Measurements from ENCODE around the gene DONSON.

DNA sequence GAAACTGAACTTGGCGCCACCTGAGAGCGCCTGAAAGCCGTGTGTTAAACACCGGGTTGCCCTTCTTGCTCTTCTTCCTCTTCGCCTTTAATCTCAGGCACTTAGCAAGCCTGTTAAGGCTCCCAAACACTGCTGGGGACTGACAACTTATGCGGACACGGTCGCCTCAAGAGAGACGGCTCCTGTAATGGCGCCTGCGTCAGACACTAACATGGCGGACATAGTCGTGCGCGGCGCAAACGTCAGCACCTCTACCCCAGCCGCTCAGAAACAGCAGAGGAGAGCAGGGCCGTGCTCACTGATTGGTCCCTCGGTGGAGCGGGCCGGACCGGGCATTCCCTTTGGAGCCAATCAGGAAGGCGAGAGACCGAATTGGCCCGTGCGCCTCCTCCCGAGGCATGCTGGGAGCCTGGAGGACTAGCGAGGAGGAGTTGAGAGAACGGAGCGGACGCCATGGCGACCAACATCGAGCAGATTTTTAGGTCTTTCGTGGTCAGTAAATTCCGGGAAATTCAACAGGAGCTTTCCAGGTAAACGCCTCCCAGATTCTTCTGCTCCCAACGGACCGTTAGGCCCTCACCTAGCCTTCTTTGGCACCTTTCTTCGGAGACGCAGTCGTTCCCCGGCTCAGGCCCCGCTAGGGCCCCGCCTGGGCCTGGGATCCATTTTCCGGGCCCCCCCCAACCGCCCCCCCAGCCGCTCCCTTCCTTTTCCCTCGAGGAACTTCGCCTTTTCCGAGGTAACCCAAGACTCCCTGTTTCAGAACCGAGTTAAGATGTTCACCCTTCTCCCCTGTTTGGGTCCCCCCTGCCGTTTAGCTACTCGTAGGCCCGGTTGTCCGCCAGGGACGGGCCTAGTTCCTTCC lies 45.6 kb downstream of the DONSON start, which contains the start of gene SON:
- TF ChIP-seq, protein P1, sequence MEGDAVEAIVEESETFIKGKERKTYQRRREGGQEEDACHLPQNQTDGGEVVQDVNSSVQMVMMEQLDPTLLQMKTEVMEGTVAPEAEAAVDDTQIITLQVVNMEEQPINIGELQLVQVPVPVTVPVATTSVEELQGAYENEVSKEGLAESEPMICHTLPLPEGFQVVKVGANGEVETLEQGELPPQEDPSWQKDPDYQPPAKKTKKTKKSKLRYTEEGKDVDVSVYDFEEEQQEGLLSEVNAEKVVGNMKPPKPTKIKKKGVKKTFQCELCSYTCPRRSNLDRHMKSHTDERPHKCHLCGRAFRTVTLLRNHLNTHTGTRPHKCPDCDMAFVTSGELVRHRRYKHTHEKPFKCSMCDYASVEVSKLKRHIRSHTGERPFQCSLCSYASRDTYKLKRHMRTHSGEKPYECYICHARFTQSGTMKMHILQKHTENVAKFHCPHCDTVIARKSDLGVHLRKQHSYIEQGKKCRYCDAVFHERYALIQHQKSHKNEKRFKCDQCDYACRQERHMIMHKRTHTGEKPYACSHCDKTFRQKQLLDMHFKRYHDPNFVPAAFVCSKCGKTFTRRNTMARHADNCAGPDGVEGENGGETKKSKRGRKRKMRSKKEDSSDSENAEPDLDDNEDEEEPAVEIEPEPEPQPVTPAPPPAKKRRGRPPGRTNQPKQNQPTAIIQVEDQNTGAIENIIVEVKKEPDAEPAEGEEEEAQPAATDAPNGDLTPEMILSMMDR (tag by site-specific recombination; IDR thresholded peaks at IDR 0.05): 0 out of 2 replicates have a peak, but pooled peaks have one; percentile 48
- TF ChIP-seq, protein P2, sequence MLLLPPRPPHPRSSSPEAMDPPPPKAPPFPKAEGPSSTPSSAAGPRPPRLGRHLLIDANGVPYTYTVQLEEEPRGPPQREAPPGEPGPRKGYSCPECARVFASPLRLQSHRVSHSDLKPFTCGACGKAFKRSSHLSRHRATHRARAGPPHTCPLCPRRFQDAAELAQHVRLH (tag by site-specific recombination; IDR thresholded peaks at IDR 0.05): peak; percentile 59; the same call in 1 of the 2 replicates
- TF ChIP-seq ZNF341 (tag by site-specific recombination; IDR thresholded peaks at IDR 0.05; ENCODE audit: low read depth): peak; percentile 5; the same call in 1 of the 2 replicates
- TF ChIP-seq ZBTB7A (tag by site-specific recombination; IDR thresholded peaks at IDR 0.05; ENCODE audit: low read depth): peak; percentile 77
- TF ChIP-seq ZNF654 (tag by site-specific recombination; IDR thresholded peaks at IDR 0.05; ENCODE audit: low read depth): no peak
- no peak for TF ChIP-seq ZNF768 (tag by site-specific recombination; IDR thresholded peaks at IDR 0.05)
- TF ChIP-seq, protein P3, sequence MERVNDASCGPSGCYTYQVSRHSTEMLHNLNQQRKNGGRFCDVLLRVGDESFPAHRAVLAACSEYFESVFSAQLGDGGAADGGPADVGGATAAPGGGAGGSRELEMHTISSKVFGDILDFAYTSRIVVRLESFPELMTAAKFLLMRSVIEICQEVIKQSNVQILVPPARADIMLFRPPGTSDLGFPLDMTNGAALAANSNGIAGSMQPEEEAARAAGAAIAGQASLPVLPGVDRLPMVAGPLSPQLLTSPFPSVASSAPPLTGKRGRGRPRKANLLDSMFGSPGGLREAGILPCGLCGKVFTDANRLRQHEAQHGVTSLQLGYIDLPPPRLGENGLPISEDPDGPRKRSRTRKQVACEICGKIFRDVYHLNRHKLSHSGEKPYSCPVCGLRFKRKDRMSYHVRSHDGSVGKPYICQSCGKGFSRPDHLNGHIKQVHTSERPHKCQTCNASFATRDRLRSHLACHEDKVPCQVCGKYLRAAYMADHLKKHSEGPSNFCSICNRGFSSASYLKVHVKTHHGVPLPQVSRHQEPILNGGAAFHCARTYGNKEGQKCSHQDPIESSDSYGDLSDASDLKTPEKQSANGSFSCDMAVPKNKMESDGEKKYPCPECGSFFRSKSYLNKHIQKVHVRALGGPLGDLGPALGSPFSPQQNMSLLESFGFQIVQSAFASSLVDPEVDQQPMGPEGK (tag by site-specific recombination; IDR thresholded peaks at IDR 0.05): peak; percentile 100
- no peak for TF ChIP-seq SALL2 (tag by site-specific recombination; IDR thresholded peaks at IDR 0.05; ENCODE audit: borderline replicate concordance)
- peak; percentile 91 for TF ChIP-seq KLF16 (tag by site-specific recombination; IDR thresholded peaks at IDR 0.05)
- TF ChIP-seq, protein P4, sequence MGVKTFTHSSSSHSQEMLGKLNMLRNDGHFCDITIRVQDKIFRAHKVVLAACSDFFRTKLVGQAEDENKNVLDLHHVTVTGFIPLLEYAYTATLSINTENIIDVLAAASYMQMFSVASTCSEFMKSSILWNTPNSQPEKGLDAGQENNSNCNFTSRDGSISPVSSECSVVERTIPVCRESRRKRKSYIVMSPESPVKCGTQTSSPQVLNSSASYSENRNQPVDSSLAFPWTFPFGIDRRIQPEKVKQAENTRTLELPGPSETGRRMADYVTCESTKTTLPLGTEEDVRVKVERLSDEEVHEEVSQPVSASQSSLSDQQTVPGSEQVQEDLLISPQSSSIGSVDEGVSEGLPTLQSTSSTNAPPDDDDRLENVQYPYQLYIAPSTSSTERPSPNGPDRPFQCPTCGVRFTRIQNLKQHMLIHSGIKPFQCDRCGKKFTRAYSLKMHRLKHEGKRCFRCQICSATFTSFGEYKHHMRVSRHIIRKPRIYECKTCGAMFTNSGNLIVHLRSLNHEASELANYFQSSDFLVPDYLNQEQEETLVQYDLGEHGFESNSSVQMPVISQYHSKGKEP (tag by site-specific recombination; IDR thresholded peaks at IDR 0.05): no peak
- peak; percentile 35; the same call in 1 of the 2 replicates for TF ChIP-seq OSR2 (tag by site-specific recombination; IDR thresholded peaks at IDR 0.05)
- TF ChIP-seq, protein P5, sequence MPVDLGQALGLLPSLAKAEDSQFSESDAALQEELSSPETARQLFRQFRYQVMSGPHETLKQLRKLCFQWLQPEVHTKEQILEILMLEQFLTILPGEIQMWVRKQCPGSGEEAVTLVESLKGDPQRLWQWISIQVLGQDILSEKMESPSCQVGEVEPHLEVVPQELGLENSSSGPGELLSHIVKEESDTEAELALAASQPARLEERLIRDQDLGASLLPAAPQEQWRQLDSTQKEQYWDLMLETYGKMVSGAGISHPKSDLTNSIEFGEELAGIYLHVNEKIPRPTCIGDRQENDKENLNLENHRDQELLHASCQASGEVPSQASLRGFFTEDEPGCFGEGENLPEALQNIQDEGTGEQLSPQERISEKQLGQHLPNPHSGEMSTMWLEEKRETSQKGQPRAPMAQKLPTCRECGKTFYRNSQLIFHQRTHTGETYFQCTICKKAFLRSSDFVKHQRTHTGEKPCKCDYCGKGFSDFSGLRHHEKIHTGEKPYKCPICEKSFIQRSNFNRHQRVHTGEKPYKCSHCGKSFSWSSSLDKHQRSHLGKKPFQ (tag by site-specific recombination; IDR thresholded peaks at IDR 0.05): 0 out of 2 replicates have a peak, but pooled peaks have one; percentile 16
- no peak for TF ChIP-seq HOXC10 (CRISPR knock-in tag; IDR thresholded peaks at IDR 0.05)
- 0 out of 2 replicates have a peak, but pooled peaks have one; percentile 17 for TF ChIP-seq KLF1 (tag by site-specific recombination; IDR thresholded peaks at IDR 0.05)

Data from HEK293 (cell line).